ENCODE results near the gene RPN2.

DNA sequence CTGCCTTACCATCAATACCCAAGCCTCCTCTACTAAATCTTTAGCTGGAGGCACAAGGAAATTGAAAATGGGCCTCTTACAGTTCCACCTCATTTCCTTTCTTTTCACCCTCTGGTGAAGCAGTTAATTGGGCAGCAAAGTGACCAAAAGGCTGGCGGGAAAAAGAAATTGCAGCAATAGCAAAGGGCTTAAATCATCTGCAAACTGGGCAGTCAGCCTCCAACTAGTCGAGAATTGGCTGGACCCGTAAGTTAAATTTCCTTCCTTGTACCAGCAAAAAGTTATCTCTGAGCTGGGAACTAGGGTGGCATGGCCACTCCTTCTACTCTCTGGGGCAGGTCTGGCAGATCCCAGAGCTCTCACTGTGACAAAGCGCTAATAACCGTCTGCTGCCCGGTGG, 49.0 kb downstream of the RPN2 start:
- TF ChIP-seq EZH2 (IDR thresholded peaks at IDR 0.05) (no peak), POLR2AphosphoS5 (IDR thresholded peaks at IDR 0.05; ENCODE audit: borderline replicate concordance, low read depth, low read length) (no peak), FOXP2 (optimal IDR thresholded peaks at IDR 0.05; ENCODE audit: control extremely low read depth, extremely low read length, insufficient read depth) (no peak)

Data from SK-N-MC (cell line).